K562 (cell line): Measurements from ENCODE around the gene NR0B2. TPM values are rescaled to one million over a fixed set of nuclear protein-coding genes. Genes with fewer than 3 reads are reported as not detected.

ENCODE experiments used
- ATAC-seq: fragments of 200-7000 bp; cut with Tn5 transposase; 3 replicates; pipeline ENCODE4 v1.9.1; 2020; ENCODE audit warnings: moderate library complexity
- BruUV-seq: library from RNA; stranded (reverse); fragments of 400-500 nt; replicated peaks from 2 replicates; lab custom pipeline; 2021; lab: Mats Ljungman, UMichigan
- CTCF ChIA-PET: fragments of 300-600 bp; formaldehyde crosslinking; extraction: SDS; loops from one replicate; lab custom pipeline; 2021; ENCODE audit warnings: low intra/inter-chr PET ratio; lab: Yijun Ruan, JAX
- POLR2A ChIA-PET: fragments of 300-600, 350-650 bp; sonication (Branson Sonifier 250); formaldehyde crosslinking; extraction: SDS; loops from one replicate; lab custom pipeline; 2021; ENCODE audit warnings: antibody characterized with exemption, inconsistent platforms; lab: Yijun Ruan, JAX
- DNase-seq, 4 experiments: peaks; one replicate each; pipeline versions ENCODE4 v3.0.0 to v3.0.0-alpha.2; 2011 to 2018; ENCODE audit warnings: low spot score in 3 of 4, mixed read lengths in 3 of 4; ENCODE audit errors: extremely low read depth in 1 of 4
- FAIRE-seq: peaks from 2 replicates; lab custom pipeline; 2011; peaks lifted over from hg19 to GRCh38; lab: Jason Lieb, UNC
- H2AFZ ChIP-seq: 2 replicates; pipeline ENCODE4 v1.6.0; 2011; ENCODE audit warnings: low read depth, low read length, control low read depth, inconsistent platforms
- H3K27ac ChIP-seq: fragments of 200-600 bp; 3 replicates; pipeline ENCODE4 v1.8.0; 2011; ENCODE audit warnings: low read depth, mild to moderate bottlenecking, control low read depth, inconsistent platforms, low read length, moderate library complexity, mixed read lengths; ENCODE audit errors: extremely low read depth
- H3K27me3 ChIP-seq, 2 experiments: fragments of 300-600 bp in 1 of 2; 2 replicates in 1 of 2; 3 replicates in 1 of 2; pipeline versions ENCODE4 v1.6.0 to v1.8.0; 2011; ENCODE audit warnings: inconsistent platforms in 2 of 2, low read length in 2 of 2, mild to moderate bottlenecking in 1 of 2, mixed read lengths in 1 of 2, moderate library complexity in 1 of 2; ENCODE audit not compliant: control insufficient read depth in 2 of 2, insufficient read depth in 2 of 2
- H3K36me3 ChIP-seq: fragments of 300-600 bp; 3 replicates; pipeline ENCODE4 v1.8.0; 2011; ENCODE audit warnings: mild to moderate bottlenecking, low read length, inconsistent platforms; ENCODE audit not compliant: control insufficient read depth, insufficient read depth
- H3K4me1 ChIP-seq, 2 experiments: fragments of 200-600 bp in 1 of 2; replicated peaks in 1 of 2; 2 replicates in 1 of 2; 3 replicates in 1 of 2; pipeline versions ENCODE4 v1.5.1 to v1.8.0; 2011; ENCODE audit warnings: inconsistent platforms in 2 of 2, low read length in 2 of 2, mild to moderate bottlenecking in 1 of 2, mixed read lengths in 1 of 2, moderate library complexity in 1 of 2; ENCODE audit not compliant: control insufficient read depth in 2 of 2, insufficient read depth in 2 of 2
- H3K4me2 ChIP-seq: 2 replicates; pipeline ENCODE4 v1.6.1; 2011; ENCODE audit warnings: low read length, control low read depth, inconsistent platforms, mixed read lengths; ENCODE audit not compliant: insufficient read depth
- H3K4me3 ChIP-seq: fragments of 200-600 bp; sonication (generic), shearing (Covaris generic); 2 replicates; pipeline ENCODE4 v1.5.1; 2016; ENCODE audit warnings: control low read depth, inconsistent platforms
- H3K79me2 ChIP-seq: fragments of 200-600 bp; 3 replicates; pipeline ENCODE4 v1.8.0; 2011; ENCODE audit warnings: low read length, inconsistent platforms; ENCODE audit not compliant: control insufficient read depth, insufficient read depth
- H3K9ac ChIP-seq, 2 experiments: 2 replicates each; pipeline versions ENCODE4 v1.6.0 to v1.6.1; 2011; ENCODE audit warnings: low read depth in 2 of 2, low read length in 2 of 2, control low read depth in 1 of 2, inconsistent platforms in 1 of 2, mild to moderate bottlenecking in 1 of 2, mixed read lengths in 1 of 2; ENCODE audit not compliant: insufficient read depth in 1 of 2
- H3K9me1 ChIP-seq: one replicate; pipeline ENCODE4 v1.6.0; 2011; ENCODE audit warnings: inconsistent platforms, mild to moderate bottlenecking, low read length, moderate library complexity; ENCODE audit not compliant: control insufficient read depth, insufficient read depth
- H3K9me3 ChIP-seq: replicated peaks from 2 replicates; pipeline ENCODE4 v1.5.1; 2011; ENCODE audit warnings: low read depth, low read length, inconsistent platforms; ENCODE audit not compliant: control insufficient read depth, insufficient read depth
- H4K20me1 ChIP-seq: replicated peaks from 2 replicates; pipeline ENCODE4 v1.6.1; 2011; ENCODE audit warnings: low read length, inconsistent platforms, mixed read lengths; ENCODE audit not compliant: control insufficient read depth, insufficient read depth
- CBX2 ChIP-seq: fragments of 200-600 bp; sonication (generic); IDR thresholded peaks from one replicate; pipeline ENCODE4 v1.6.1; 2012; ENCODE audit warnings: mild to moderate bottlenecking, low read length, inconsistent platforms; ENCODE audit not compliant: insufficient read depth, poor library complexity, severe bottlenecking
- E2F4 ChIP-seq: sonication (generic); formaldehyde crosslinking; IDR thresholded peaks from 2 replicates; pipeline ENCODE4 v1.8.0; 2022; ENCODE audit warnings: mild to moderate bottlenecking, low read depth, missing genetic modification reagents
- HMGXB4 ChIP-seq: sonication (generic); formaldehyde crosslinking; IDR thresholded peaks from 2 replicates; pipeline ENCODE4 v1.8.1; 2023; ENCODE audit warnings: mild to moderate bottlenecking, missing genetic modification reagents
- HNRNPL ChIP-seq: fragments of 200-400 bp; formaldehyde crosslinking; IDR thresholded peaks from 2 replicates; pipeline ENCODE4 v1.6.1; 2017; ENCODE audit warnings: low read depth, mild to moderate bottlenecking, low read length
- JUND ChIP-seq, 2 experiments: IDR thresholded peaks; 2 replicates in 1 of 2; 3 replicates in 1 of 2; pipeline ENCODE4 v1.6.1; 2011; ENCODE audit warnings: borderline replicate concordance in 2 of 2, low read depth in 2 of 2, low read length in 2 of 2, improper control_type of control experiment in 1 of 2, missing biosample characterization in 1 of 2, missing genetic modification characterization in 1 of 2, missing genetic modification reagents in 1 of 2
- MCM5 ChIP-seq: fragments of 450-650 bp; IDR thresholded peaks from 2 replicates; pipeline ENCODE4 v1.6.1; 2016; ENCODE audit warnings: low read depth
- MEF2D ChIP-seq: conservative IDR thresholded peaks from 2 replicates; pipeline ENCODE4 v1.6.1; 2016; ENCODE audit warnings: low read depth, missing genetic modification characterization, missing compliant biosample characterization
- MTA2 ChIP-seq: fragments of 450-650 bp; IDR thresholded peaks from 2 replicates; pipeline ENCODE4 v1.6.1; 2016; ENCODE audit warnings: low read depth
- MYBL2 ChIP-seq, 2 experiments: fragments of 450-650 bp in 1 of 2; sonication (generic) in 1 of 2; formaldehyde crosslinking in 1 of 2; IDR thresholded peaks; 2 replicates each; pipeline versions ENCODE4 v1.6.1 to v1.8.1; 2017 to 2022; ENCODE audit warnings: borderline replicate concordance in 1 of 2, inconsistent platforms in 1 of 2, low read depth in 1 of 2, mild to moderate bottlenecking in 1 of 2, missing genetic modification reagents in 1 of 2, moderate library complexity in 1 of 2
- POLR2H ChIP-seq: IDR thresholded peaks from 2 replicates; pipeline ENCODE4 v1.6.1; 2016; ENCODE audit warnings: missing genetic modification characterization, low read depth, mild to moderate bottlenecking, control low read depth, missing compliant biosample characterization, moderate library complexity
- SFPQ ChIP-seq: fragments of 200-400 bp; formaldehyde crosslinking; IDR thresholded peaks from 2 replicates; pipeline ENCODE4 v1.6.1; 2017; ENCODE audit warnings: mild to moderate bottlenecking, low read depth, low read length, moderate library complexity
- SMAD4 ChIP-seq: fragments of 250-450 bp; sonication (Bioruptor Pico); conservative IDR thresholded peaks from 2 replicates; pipeline ENCODE4 v1.8.0; 2021; ENCODE audit warnings: inconsistent platforms, mild to moderate bottlenecking, moderate library complexity
- SRSF7 ChIP-seq: fragments of 200-400 bp; formaldehyde crosslinking; optimal IDR thresholded peaks from 2 replicates; pipeline ENCODE3; 2017; ENCODE audit warnings: mild to moderate bottlenecking, low read depth, low read length
- THAP7 ChIP-seq: fragments of 250-450 bp; sonication (Bioruptor Pico); IDR thresholded peaks from 2 replicates; pipeline ENCODE4 v1.5.0; 2021
- ZNF507 ChIP-seq: conservative IDR thresholded peaks from 2 replicates; pipeline ENCODE4 v1.6.1; 2017; ENCODE audit warnings: missing genetic modification characterization, missing compliant biosample characterization
- ZNF668 ChIP-seq: fragments of 250-450 bp; sonication (Bioruptor Pico); IDR thresholded peaks from 2 replicates; pipeline ENCODE4 v1.8.0; 2022; ENCODE audit warnings: mild to moderate bottlenecking, inconsistent platforms
- ZNF696 ChIP-seq: fragments of 250-450 bp; sonication (Bioruptor Pico); conservative IDR thresholded peaks from 2 replicates; pipeline ENCODE4 v1.4.0; 2020; ENCODE audit warnings: mild to moderate bottlenecking, moderate library complexity
- WGBS: fragments of 100-300 bp; shearing (Covaris generic); methylation state at CpG from one replicate; pipeline ENCODE4 v1.1.6; 2016; ENCODE audit warnings: low coverage, mixed read lengths; ENCODE audit not compliant: insufficient coverage; ENCODE audit errors: missing lambda C conversion rate; 5-methylcytosine and 5-hydroxymethylcytosine counted together
- in situ Hi-C: fragments of 300-500 bp; cut with MboI; formaldehyde crosslinking; loops from 4 replicates; pipeline ENCODE4 v1.15.0; 2018; ENCODE audit warnings: inconsistent platforms, mixed read lengths
- intact Hi-C: fragments of 100-400 bp; cut with micrococcal nuclease; formaldehyde crosslinking; loops from 2 replicates; pipeline ENCODE4 v1.14.2; 2022
- polyA plus RNA-seq, 8 experiments: library from polyadenylated mRNA; depleted of rRNA in 4 of 8; stranded (reverse) in 5 of 8; unstranded in 3 of 8; fragments of >200 nt; fragmentation: Nextera tagmentation in 2 of 8; fragmentation: Illumina TruSeq in 1 of 8; extraction: Ambion mirVana in 2 of 8; extraction: Trizol in 1 of 8; gene quantifications; 2 replicates each; pipeline versions ENCODE4 v1.2.1 to v1.2.3, GENCODE V29; 2011 to 2014; ENCODE audit warnings: inconsistent platforms in 1 of 8, missing spikeins in 1 of 8
- total RNA-seq, 7 experiments: library from RNA; depleted of rRNA in 6 of 7; stranded (reverse); fragments of >200 nt in 6 of 7; fragmentation: Illumina TruSeq in 2 of 7; extraction: Trizol in 2 of 7; gene quantifications; 2 replicates each; pipeline versions ENCODE4 v1.2.1 to v1.2.3, GENCODE V29; 2011 to 2021; ENCODE audit warnings: low replicate concordance in 1 of 7

NR0B2 gene
- total and polyA plus RNA-seq, 9 of the 15 experiments (the other 6 are each of a cell fraction or from before 2014, with no cell fraction given), result not detected

- TF ChIP-seq E2F4 (CRISPR knock-in tag) (no peak), SFPQ (no peak), ZNF668 (CRISPR knock-in tag) (no peak), MYBL2 (IDR thresholded peaks at IDR 0.05; ENCODE audit: low read depth) (no peak), MYBL2 (CRISPR knock-in tag; IDR thresholded peaks at IDR 0.05; ENCODE audit: borderline replicate concordance) (no peak), HMGXB4 (no peak), JUND (IDR thresholded peaks at IDR 0.05; ENCODE audit: borderline replicate concordance, low read depth, low read length) (no peak), JUND (tag; IDR thresholded peaks at IDR 0.05; ENCODE audit: borderline replicate concordance, low read depth, low read length) (no peak), CBX2 (no peak), MTA2 (no peak), HNRNPL (no peak), ZNF507 (tag) (no peak), POLR2H (tag) (no peak), SMAD4 (no peak), SRSF7 (no peak), ZNF696 (no peak), MEF2D (tag) (no peak), THAP7 (CRISPR knock-in tag) (no peak), MCM5 (no peak)
- no peak overlapping the region for H2AFZ ChIP-seq
- no peak overlapping the region for H3K4me3 ChIP-seq
- in situ Hi-C loops, result no loop called here
- H3K27ac ChIP-seq, result no peak overlapping the region
- H3K9me3 ChIP-seq, result no peaks in the 10 kb centered on the region
- H3K9ac ChIP-seq, result no peak overlapping the region
- WGBS, result 88% methylated on average over 3 of the region's 3 CpGs
- ATAC-seq (no peak), DNase-seq (no peak), FAIRE-seq (no peak)
- POLR2A ChIA-PET, result no interaction called here
- H3K27me3 ChIP-seq, result no peaks in the 10 kb centered on the region
- H3K4me2 ChIP-seq, result no peak overlapping the region
- H3K9me1 ChIP-seq, result no peaks in the 10 kb centered on the region
- no TSS peak for BruUV-seq
- intact Hi-C loops, result no loop called here
- H3K4me1 ChIP-seq, result no peaks in the 10 kb centered on the region; a peak in 1 of 5 replicates
- no peaks in the 10 kb centered on the region for H4K20me1 ChIP-seq
- CTCF ChIA-PET, result no interaction called here
- H3K36me3 ChIP-seq, result peaks cover 77% of the 10 kb centered on the region
- H3K79me2 ChIP-seq, result peaks cover 58% of the 10 kb centered on the region
These were observed 18.8 kb upstream of the NR0B2 start for GRCh38 chr1:26932531-26932930.
